ENCODE measurements around the gene RALGAPA2.

Gene RALGAPA2

DNA sequence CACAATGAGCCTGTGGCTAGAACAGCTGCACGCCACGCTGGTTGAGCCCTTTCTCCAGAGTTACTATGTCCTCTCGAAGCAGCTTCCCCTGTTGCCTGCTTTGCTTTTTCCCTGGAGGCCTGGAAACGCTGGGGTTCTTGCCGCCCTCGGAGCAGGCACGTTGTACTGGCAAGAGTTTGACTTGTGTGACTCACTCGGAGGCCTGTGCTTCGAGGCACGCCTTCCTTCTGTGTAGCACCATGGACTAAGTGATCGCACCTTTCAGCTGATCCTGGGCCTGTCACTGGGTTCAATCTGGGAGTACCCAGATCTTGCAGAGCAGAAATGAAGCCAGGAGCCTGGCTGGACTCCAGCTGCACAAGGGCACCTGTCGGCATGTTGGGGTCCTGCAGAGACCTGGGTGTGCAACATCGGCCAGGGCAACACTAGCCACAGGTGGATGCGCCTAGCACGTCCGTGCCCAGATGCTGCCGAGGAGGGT lies 339.3 kb downstream of the RALGAPA2 start (continued):
- TF ChIP-seq ZFP30 (CRISPR knock-in tag; IDR thresholded peaks at IDR 0.05): no peak
- TF ChIP-seq ZNF8 (CRISPR knock-in tag; IDR thresholded peaks at IDR 0.05): no peak

DNA sequence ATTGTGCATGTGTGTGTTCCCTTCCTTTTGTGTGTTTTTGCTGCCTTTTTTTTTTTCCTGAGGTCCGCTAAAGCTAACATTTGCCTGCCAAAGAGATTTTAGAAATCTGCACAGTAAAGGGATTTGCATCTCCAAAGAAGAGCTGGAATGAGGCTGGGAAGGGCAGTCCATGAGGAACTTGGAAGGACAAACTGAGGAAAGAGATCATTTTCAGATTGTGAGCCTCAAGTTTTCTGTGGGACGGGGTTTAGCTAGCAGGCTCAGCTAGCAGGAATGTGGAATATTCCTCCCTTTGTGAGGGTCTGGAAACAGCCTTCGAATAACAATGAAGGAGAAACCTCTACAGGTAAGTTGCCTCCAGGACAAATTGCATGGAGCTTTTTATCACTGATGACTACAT lies 340.8 kb downstream of the RALGAPA2 start:
- no peak for TF ChIP-seq ZFP3 (CRISPR knock-in tag; IDR thresholded peaks at IDR 0.05)
- TF ChIP-seq PPARA (CRISPR knock-in tag; IDR thresholded peaks at IDR 0.05; ENCODE audit: borderline replicate concordance): no peak
- no peak for TF ChIP-seq BACH2 (CRISPR knock-in tag; IDR thresholded peaks at IDR 0.05; ENCODE audit: borderline replicate concordance)
- no peak for TF ChIP-seq ZC3H10 (CRISPR knock-in tag; IDR thresholded peaks at IDR 0.05)
- TF ChIP-seq ZNF8 (CRISPR knock-in tag; IDR thresholded peaks at IDR 0.05): no peak
- TF ChIP-seq, protein P1, sequence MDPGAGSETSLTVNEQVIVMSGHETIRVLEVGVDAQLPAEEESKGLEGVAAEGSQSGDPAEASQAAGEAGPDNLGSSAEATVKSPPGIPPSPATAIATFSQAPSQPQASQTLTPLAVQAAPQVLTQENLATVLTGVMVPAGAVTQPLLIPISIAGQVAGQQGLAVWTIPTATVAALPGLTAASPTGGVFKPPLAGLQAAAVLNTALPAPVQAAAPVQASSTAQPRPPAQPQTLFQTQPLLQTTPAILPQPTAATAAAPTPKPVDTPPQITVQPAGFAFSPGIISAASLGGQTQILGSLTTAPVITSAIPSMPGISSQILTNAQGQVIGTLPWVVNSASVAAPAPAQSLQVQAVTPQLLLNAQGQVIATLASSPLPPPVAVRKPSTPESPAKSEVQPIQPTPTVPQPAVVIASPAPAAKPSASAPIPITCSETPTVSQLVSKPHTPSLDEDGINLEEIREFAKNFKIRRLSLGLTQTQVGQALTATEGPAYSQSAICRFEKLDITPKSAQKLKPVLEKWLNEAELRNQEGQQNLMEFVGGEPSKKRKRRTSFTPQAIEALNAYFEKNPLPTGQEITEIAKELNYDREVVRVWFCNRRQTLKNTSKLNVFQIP (CRISPR knock-in tag; IDR thresholded peaks at IDR 0.05; ENCODE audit: borderline replicate concordance, low read depth): no peak
- TF ChIP-seq OSR1 (CRISPR knock-in tag; IDR thresholded peaks at IDR 0.05): no peak
- no peak for TF ChIP-seq ZNF70 (CRISPR knock-in tag; IDR thresholded peaks at IDR 0.05)
- no peak for TF ChIP-seq TOX (CRISPR knock-in tag; IDR thresholded peaks at IDR 0.05; ENCODE audit: borderline replicate concordance)
- TF ChIP-seq RARB (CRISPR knock-in tag; IDR thresholded peaks at IDR 0.05): no peak
- TF ChIP-seq ESRRG (CRISPR knock-in tag; IDR thresholded peaks at IDR 0.05): no peak
- ATAC-seq: no peak

DNA sequence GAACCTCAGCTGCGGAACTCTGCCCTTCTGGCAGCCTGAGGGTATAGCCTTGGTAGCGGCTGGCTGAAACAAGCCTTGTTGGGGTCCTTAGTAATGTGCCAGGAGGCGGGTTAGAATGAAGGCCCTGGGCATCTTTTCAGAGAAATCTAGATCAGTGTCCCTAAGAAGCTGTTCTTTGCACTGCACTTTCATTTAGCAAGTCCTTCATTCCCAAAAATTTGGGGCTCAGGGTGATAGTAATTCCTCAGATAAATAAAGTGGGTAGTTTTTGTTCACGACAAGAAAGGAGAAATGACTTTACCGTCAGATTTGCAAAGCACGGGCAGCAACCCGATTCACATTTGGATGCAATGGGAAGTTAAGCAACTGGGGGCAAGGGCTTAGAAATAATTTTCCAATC lies 341.4 kb downstream of the RALGAPA2 start:
- no peak for TF ChIP-seq OSR1 (CRISPR knock-in tag; IDR thresholded peaks at IDR 0.05)
- no peak for TF ChIP-seq ZFP3 (CRISPR knock-in tag; IDR thresholded peaks at IDR 0.05)
- TF ChIP-seq SNAI2 (CRISPR knock-in tag; IDR thresholded peaks at IDR 0.05): no peak
- no peak for TF ChIP-seq ZNF8 (CRISPR knock-in tag; IDR thresholded peaks at IDR 0.05)
- TF ChIP-seq, protein P2, sequence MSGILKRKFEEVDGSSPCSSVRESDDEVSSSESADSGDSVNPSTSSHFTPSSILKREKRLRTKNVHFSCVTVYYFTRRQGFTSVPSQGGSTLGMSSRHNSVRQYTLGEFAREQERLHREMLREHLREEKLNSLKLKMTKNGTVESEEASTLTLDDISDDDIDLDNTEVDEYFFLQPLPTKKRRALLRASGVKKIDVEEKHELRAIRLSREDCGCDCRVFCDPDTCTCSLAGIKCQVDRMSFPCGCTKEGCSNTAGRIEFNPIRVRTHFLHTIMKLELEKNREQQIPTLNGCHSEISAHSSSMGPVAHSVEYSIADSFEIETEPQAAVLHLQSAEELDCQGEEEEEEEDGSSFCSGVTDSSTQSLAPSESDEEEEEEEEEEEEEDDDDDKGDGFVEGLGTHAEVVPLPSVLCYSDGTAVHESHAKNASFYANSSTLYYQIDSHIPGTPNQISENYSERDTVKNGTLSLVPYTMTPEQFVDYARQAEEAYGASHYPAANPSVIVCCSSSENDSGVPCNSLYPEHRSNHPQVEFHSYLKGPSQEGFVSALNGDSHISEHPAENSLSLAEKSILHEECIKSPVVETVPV (CRISPR knock-in tag; IDR thresholded peaks at IDR 0.05): no peak
- no peak for TF ChIP-seq ZC3H10 (CRISPR knock-in tag; IDR thresholded peaks at IDR 0.05)
- TF ChIP-seq ISL1 (CRISPR knock-in tag; IDR thresholded peaks at IDR 0.05): no peak
- TF ChIP-seq TCF4 (CRISPR knock-in tag; IDR thresholded peaks at IDR 0.05; ENCODE audit: borderline replicate concordance): no peak
- TF ChIP-seq, protein P3, sequence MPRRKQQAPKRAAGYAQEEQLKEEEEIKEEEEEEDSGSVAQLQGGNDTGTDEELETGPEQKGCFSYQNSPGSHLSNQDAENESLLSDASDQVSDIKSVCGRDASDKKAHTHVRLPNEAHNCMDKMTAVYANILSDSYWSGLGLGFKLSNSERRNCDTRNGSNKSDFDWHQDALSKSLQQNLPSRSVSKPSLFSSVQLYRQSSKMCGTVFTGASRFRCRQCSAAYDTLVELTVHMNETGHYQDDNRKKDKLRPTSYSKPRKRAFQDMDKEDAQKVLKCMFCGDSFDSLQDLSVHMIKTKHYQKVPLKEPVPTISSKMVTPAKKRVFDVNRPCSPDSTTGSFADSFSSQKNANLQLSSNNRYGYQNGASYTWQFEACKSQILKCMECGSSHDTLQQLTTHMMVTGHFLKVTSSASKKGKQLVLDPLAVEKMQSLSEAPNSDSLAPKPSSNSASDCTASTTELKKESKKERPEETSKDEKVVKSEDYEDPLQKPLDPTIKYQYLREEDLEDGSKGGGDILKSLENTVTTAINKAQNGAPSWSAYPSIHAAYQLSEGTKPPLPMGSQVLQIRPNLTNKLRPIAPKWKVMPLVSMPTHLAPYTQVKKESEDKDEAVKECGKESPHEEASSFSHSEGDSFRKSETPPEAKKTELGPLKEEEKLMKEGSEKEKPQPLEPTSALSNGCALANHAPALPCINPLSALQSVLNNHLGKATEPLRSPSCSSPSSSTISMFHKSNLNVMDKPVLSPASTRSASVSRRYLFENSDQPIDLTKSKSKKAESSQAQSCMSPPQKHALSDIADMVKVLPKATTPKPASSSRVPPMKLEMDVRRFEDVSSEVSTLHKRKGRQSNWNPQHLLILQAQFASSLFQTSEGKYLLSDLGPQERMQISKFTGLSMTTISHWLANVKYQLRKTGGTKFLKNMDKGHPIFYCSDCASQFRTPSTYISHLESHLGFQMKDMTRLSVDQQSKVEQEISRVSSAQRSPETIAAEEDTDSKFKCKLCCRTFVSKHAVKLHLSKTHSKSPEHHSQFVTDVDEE (CRISPR knock-in tag; IDR thresholded peaks at IDR 0.05): no peak
- TF ChIP-seq ZNF70 (CRISPR knock-in tag; IDR thresholded peaks at IDR 0.05): no peak
- no peak for TF ChIP-seq BACH2 (CRISPR knock-in tag; IDR thresholded peaks at IDR 0.05; ENCODE audit: borderline replicate concordance)
- no peak for TF ChIP-seq TOX (CRISPR knock-in tag; IDR thresholded peaks at IDR 0.05; ENCODE audit: borderline replicate concordance)
- TF ChIP-seq, protein P4, sequence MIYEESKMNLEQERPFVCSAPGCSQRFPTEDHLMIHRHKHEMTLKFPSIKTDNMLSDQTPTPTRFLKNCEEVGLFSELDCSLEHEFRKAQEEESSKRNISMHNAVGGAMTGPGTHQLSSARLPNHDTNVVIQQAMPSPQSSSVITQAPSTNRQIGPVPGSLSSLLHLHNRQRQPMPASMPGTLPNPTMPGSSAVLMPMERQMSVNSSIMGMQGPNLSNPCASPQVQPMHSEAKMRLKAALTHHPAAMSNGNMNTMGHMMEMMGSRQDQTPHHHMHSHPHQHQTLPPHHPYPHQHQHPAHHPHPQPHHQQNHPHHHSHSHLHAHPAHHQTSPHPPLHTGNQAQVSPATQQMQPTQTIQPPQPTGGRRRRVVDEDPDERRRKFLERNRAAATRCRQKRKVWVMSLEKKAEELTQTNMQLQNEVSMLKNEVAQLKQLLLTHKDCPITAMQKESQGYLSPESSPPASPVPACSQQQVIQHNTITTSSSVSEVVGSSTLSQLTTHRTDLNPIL (CRISPR knock-in tag; IDR thresholded peaks at IDR 0.05; ENCODE audit: low read depth): no peak
- TF ChIP-seq, protein P1 (CRISPR knock-in tag; IDR thresholded peaks at IDR 0.05; ENCODE audit: borderline replicate concordance, low read depth): no peak
- no peak for TF ChIP-seq PPARA (CRISPR knock-in tag; IDR thresholded peaks at IDR 0.05; ENCODE audit: borderline replicate concordance)
- ATAC-seq: no peak

DNA sequence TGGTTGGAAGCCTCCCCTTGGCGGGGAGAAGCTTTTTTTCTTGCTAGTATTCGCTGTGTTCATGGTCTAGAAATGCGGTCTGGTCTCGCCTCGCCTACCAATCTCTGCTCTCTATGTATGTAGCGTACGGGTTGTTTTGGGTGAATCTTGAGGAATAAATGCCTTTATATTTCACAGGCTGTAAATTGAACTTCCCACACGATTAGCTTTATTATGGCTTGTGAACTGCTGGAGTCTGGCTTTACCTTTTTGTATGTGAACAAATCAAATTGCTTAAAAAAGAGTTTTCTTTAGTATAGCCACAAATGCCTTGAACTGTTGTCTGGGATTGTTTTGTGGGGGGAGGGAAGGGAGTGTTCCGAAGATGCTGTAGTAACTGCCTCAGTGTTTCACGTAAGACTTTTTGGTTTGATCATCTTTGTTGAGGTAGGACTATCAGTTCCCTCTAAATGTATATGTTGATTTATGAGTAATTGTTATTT lies 342.3 kb downstream of the RALGAPA2 start:
- no peak for ATAC-seq
- TF ChIP-seq GLIS3 (CRISPR knock-in tag; IDR thresholded peaks at IDR 0.05) (no peak), OSR1 (CRISPR knock-in tag; IDR thresholded peaks at IDR 0.05) (no peak)
